ENCODE results near the gene HMGB4. TPM values are rescaled to one million over a fixed set of nuclear protein-coding genes. Genes with fewer than 3 reads are reported as not detected.

The HMGB4 gene
- total RNA-seq, 1 experiment from 2014 or later, result not detected

DNA sequence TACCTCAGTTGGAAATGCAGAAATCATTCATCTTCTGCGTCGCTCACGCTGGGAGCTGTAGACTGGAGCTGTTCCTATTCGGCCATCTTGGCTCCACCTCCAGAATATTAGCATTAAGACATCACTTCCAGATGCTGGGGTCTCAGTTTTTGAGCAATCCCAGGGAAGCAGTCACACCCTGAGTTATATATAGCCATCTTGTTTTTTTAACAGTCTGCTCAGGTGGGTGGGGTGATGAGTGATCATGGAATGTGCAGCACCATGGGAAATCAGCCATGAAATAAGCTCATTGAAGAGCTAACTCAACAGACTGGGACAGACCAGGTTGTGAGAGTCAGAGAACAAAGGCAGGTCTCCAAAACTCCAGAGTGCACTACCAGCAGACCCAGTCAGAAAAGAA is 27.0 kb upstream of the HMGB4 start:
- no peak overlapping the region for H3K4me3 ChIP-seq (ENCODE audit: low read depth, low read length)
- no peaks in the 10 kb centered on the region for H3K4me1 ChIP-seq
- H3K27ac Mint-ChIP-seq (ENCODE audit: unreplicated experiment), result no peak overlapping the region
- H3K9me3 Mint-ChIP-seq (ENCODE audit: unreplicated experiment), result peaks cover 1% of the 10 kb centered on the region
- H3K36me3 ChIP-seq (ENCODE audit: control insufficient read depth, insufficient read depth, low read length), result no peaks in the 10 kb centered on the region
- intact Hi-C loops (cut with micrococcal nuclease; ENCODE audit: unreplicated experiment), result no loop called here
- no peaks in the 10 kb centered on the region for H3K27me3 Mint-ChIP-seq (ENCODE audit: insufficient read depth, unreplicated experiment)
- H3K9me3 ChIP-seq, result no peaks in the 10 kb centered on the region
- TF ChIP-seq, protein P1, sequence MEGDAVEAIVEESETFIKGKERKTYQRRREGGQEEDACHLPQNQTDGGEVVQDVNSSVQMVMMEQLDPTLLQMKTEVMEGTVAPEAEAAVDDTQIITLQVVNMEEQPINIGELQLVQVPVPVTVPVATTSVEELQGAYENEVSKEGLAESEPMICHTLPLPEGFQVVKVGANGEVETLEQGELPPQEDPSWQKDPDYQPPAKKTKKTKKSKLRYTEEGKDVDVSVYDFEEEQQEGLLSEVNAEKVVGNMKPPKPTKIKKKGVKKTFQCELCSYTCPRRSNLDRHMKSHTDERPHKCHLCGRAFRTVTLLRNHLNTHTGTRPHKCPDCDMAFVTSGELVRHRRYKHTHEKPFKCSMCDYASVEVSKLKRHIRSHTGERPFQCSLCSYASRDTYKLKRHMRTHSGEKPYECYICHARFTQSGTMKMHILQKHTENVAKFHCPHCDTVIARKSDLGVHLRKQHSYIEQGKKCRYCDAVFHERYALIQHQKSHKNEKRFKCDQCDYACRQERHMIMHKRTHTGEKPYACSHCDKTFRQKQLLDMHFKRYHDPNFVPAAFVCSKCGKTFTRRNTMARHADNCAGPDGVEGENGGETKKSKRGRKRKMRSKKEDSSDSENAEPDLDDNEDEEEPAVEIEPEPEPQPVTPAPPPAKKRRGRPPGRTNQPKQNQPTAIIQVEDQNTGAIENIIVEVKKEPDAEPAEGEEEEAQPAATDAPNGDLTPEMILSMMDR (IDR thresholded peaks at IDR 0.05; ENCODE audit: insufficient read depth in 1 of 2, low read depth in 1 of 2, low read length in 1 of 2, severe bottlenecking in 1 of 2, unreplicated experiment in 1 of 2), result no peak
- no peaks in the 10 kb centered on the region for H3K36me3 Mint-ChIP-seq (ENCODE audit: insufficient read depth, unreplicated experiment)
- no peaks in the 10 kb centered on the region for H3K27me3 ChIP-seq (replicated peaks; ENCODE audit: control insufficient read depth, insufficient read depth, low read length)
- ChIA-PET POLR2A (no interaction called here), CTCF (no interaction called here)
- no peak for DNase-seq
- BruUV-seq (replicated peaks), result no TSS peak
- H3K4me3 Mint-ChIP-seq (ENCODE audit: unreplicated experiment), result no peak overlapping the region
- H3K4me1 Mint-ChIP-seq (ENCODE audit: low read depth, unreplicated experiment), result peaks cover 2% of the 10 kb centered on the region

DNA sequence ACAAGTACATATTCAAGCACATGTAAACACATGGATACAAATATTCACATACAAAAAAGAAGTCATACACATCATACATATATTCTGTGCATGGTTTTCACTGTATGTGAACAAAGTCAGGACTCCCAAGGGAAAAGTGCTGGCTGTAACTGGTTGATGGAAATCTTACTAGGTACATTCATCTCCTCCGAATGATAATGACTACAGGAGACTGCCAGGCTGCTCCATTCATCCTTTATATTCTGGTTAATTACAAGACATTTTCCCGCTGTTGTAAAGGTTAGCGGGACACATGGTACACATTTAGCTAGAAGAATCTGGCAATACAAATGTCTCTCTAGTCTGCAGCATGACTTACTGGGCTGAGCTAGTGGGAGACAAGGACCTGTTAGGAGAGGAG is 26.2 kb upstream of the HMGB4 start:
- no peak for DNase-seq
- Mint-ChIP-seq H3K36me3 (ENCODE audit: insufficient read depth, unreplicated experiment) (no peaks in the 10 kb centered on the region), H3K4me1 (ENCODE audit: low read depth, unreplicated experiment) (peaks cover 8% of the 10 kb centered on the region), H3K9me3 (ENCODE audit: unreplicated experiment) (peaks cover 8% of the 10 kb centered on the region), H3K27me3 (ENCODE audit: insufficient read depth, unreplicated experiment) (no peaks in the 10 kb centered on the region), H3K4me3 (ENCODE audit: unreplicated experiment) (no peak overlapping the region), H3K27ac (ENCODE audit: unreplicated experiment) (no peak overlapping the region)
- Histone ChIP-seq H3K9me3 (no peaks in the 10 kb centered on the region), H3K4me3 (ENCODE audit: low read depth, low read length) (no peak overlapping the region), H3K27me3 (replicated peaks; ENCODE audit: control insufficient read depth, insufficient read depth, low read length) (no peaks in the 10 kb centered on the region), H3K36me3 (ENCODE audit: control insufficient read depth, insufficient read depth, low read length) (no peaks in the 10 kb centered on the region), H3K4me1 (no peaks in the 10 kb centered on the region)
- TF ChIP-seq, protein P1 (IDR thresholded peaks at IDR 0.05; ENCODE audit: insufficient read depth in 1 of 2, low read depth in 1 of 2, low read length in 1 of 2, severe bottlenecking in 1 of 2, unreplicated experiment in 1 of 2), result no peak
- POLR2A ChIA-PET, result no interaction called here
- CTCF ChIA-PET, result no interaction called here
- BruUV-seq (replicated peaks), result no TSS peak
- intact Hi-C loops (cut with micrococcal nuclease; ENCODE audit: unreplicated experiment), result no loop called here

DNA sequence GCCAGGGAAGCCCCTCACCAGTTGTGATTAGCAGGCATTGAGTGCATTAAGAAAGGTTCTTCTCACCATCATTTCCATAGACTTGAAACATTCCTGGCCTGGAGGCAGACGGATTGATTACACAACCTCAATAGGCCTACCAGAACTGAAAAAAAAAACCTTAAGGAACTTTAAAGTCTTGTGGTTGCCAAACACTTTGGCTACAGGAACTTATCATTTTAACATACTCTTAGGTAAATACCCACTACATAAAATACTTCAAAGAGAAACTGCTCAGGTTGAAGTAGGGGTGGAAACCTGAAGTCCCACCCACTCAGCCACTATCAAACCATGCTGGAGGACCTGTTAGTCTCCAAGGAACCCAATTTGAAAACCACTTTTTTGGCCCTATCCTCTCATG is 22.4 kb upstream of the HMGB4 start:
- intact Hi-C loops (cut with micrococcal nuclease; ENCODE audit: unreplicated experiment), result no loop called here
- Histone ChIP-seq H3K4me1 (no peaks in the 10 kb centered on the region), H3K36me3 (ENCODE audit: control insufficient read depth, insufficient read depth, low read length) (no peaks in the 10 kb centered on the region), H3K4me3 (ENCODE audit: low read depth, low read length) (no peak overlapping the region), H3K9me3 (no peaks in the 10 kb centered on the region), H3K27me3 (replicated peaks; ENCODE audit: control insufficient read depth, insufficient read depth, low read length) (no peaks in the 10 kb centered on the region)
- ChIA-PET CTCF (no interaction called here), POLR2A (no interaction called here)
- no peak overlapping the region for H3K4me3 Mint-ChIP-seq (ENCODE audit: unreplicated experiment)
- no peak for DNase-seq
- H3K27ac Mint-ChIP-seq (ENCODE audit: unreplicated experiment), result no peak overlapping the region
- TF ChIP-seq, protein P1 (IDR thresholded peaks at IDR 0.05; ENCODE audit: insufficient read depth in 1 of 2, low read depth in 1 of 2, low read length in 1 of 2, severe bottlenecking in 1 of 2, unreplicated experiment in 1 of 2), result no peak
- H3K9me3 Mint-ChIP-seq (ENCODE audit: unreplicated experiment), result peaks cover 8% of the 10 kb centered on the region
- peaks cover 3% of the 10 kb centered on the region for H3K27me3 Mint-ChIP-seq (ENCODE audit: insufficient read depth, unreplicated experiment)
- BruUV-seq (replicated peaks), result no TSS peak
- no peaks in the 10 kb centered on the region for H3K36me3 Mint-ChIP-seq (ENCODE audit: insufficient read depth, unreplicated experiment)
- H3K4me1 Mint-ChIP-seq (ENCODE audit: low read depth, unreplicated experiment), result peaks cover 8% of the 10 kb centered on the region

Measured in Caco-2 (cell line).